Calu3 (cell line): ENCODE data around the gene CHRNG. TPM values are rescaled to one million over a fixed set of nuclear protein-coding genes. Genes with fewer than 3 reads are reported as not detected.
"Not testable (repeated sequence)": the region's sequence is repeated elsewhere in the genome, so short reads cannot be mapped to it uniquely, and the experiment has no call there.

Source experiments
- BruUV-seq: library from RNA; stranded (reverse); fragments of 400-500 nt; replicated peaks from 2 replicates; lab custom pipeline; 2021; lab: Mats Ljungman, UMichigan
- CTCF ChIA-PET: fragments of 300-600 bp; sonication (Branson Sonifier 250); formaldehyde crosslinking; loops from one replicate; lab custom pipeline; 2022; ENCODE audit warnings: antibody characterized with exemption; lab: Charles Lee
- DNase-seq: peaks from one replicate; pipeline ENCODE4 v3.0.0; 2022
- H3K27ac Mint-ChIP-seq: one replicate; pipeline ENCODE4 v1.8.0; 2022; ENCODE audit warnings: mixed read lengths; ENCODE audit not compliant: unreplicated experiment
- H3K27me3 Mint-ChIP-seq: one replicate; pipeline ENCODE4 v1.8.0; 2022; ENCODE audit warnings: mixed read lengths; ENCODE audit not compliant: unreplicated experiment
- H3K36me3 Mint-ChIP-seq: one replicate; pipeline ENCODE4 v1.8.0; 2022; ENCODE audit warnings: mild to moderate bottlenecking, moderate library complexity, mixed read lengths; ENCODE audit not compliant: insufficient read depth, unreplicated experiment
- H3K4me1 Mint-ChIP-seq: one replicate; pipeline ENCODE4 v1.8.0; 2022; ENCODE audit warnings: mild to moderate bottlenecking, low read depth, mixed read lengths; ENCODE audit not compliant: unreplicated experiment
- H3K4me3 Mint-ChIP-seq: one replicate; pipeline ENCODE4 v1.8.0; 2022; ENCODE audit warnings: mild to moderate bottlenecking, low read depth, moderate library complexity, mixed read lengths; ENCODE audit not compliant: unreplicated experiment
- H3K9me3 Mint-ChIP-seq: one replicate; pipeline ENCODE4 v1.8.0; 2022; ENCODE audit warnings: low read depth, mixed read lengths; ENCODE audit not compliant: unreplicated experiment
- CTCF ChIP-seq: fragments of 200-600 bp; IDR thresholded peaks from one replicate; pipeline ENCODE4 v1.8.0; 2022; ENCODE audit warnings: antibody characterized with exemption; ENCODE audit not compliant: unreplicated experiment
- intact Hi-C: fragments of 100-400 bp; cut with micrococcal nuclease; formaldehyde crosslinking; loops from one replicate; pipeline ENCODE4 v1.10.0; 2022; ENCODE audit not compliant: unreplicated experiment
- total RNA-seq: library from RNA; stranded (reverse); gene quantifications from 2 replicates; pipeline ENCODE4 v1.2.3, GENCODE V29; 2022

The CHRNG gene
- total RNA-seq, 1 experiment from 2014 or later: not detected

GRCh38 chr2:232569541-232569940 is 30.0 kb downstream of the CHRNG start:
- BruUV-seq: no TSS peak
- intact Hi-C loops: no loop called here
- H3K9me3 Mint-ChIP-seq: no peaks in the 10 kb centered on the region
- H3K36me3 Mint-ChIP-seq: peaks cover 65% of the 10 kb centered on the region
- H3K4me3 Mint-ChIP-seq: no peak overlapping the region
- no peak overlapping the region for H3K27ac Mint-ChIP-seq
- no peaks in the 10 kb centered on the region for H3K27me3 Mint-ChIP-seq
- no peak for TF ChIP-seq CTCF
- H3K4me1 Mint-ChIP-seq: peaks cover 61% of the 10 kb centered on the region
- CTCF ChIA-PET: interaction anchor here (1.4 kb wide), 1 partner anchor 10 kb away, joined by 3 read pairs; no protein-coding TSS in a partner anchor
- DNase-seq: no peak

- H3K36me3 Mint-ChIP-seq: peaks cover 56% of the 10 kb centered on the region
These were observed 31.0 kb downstream of the CHRNG start for GRCh38 chr2:232570481-232570880.

GRCh38 chr2:232571026-232571474 is 31.6 kb downstream of the CHRNG start:
- intact Hi-C loops: no loop called here
- peak; percentile 27 for DNase-seq
- Mint-ChIP-seq H3K27ac (no peak overlapping the region), H3K36me3 (peaks cover 50% of the 10 kb centered on the region), H3K9me3 (no peaks in the 10 kb centered on the region), H3K4me1 (peaks cover 64% of the 10 kb centered on the region), H3K27me3 (no peaks in the 10 kb centered on the region), H3K4me3 (no peak overlapping the region)
- no peak for TF ChIP-seq CTCF
- BruUV-seq: no TSS peak
- CTCF ChIA-PET: interaction anchor here (1.0 to 1.2 kb wide), 2 partner anchors 9 to 22 kb away, joined by 4 read pairs; no protein-coding TSS in a partner anchor

More at GRCh38 chr2:232570481-232570880, 31.0 kb downstream of the CHRNG start:
- DNase-seq, H3K27me3 Mint-ChIP-seq, intact Hi-C loops, H3K27ac Mint-ChIP-seq, BruUV-seq, H3K4me3 Mint-ChIP-seq, H3K9me3 Mint-ChIP-seq: not testable (repeated sequence)
- CTCF ChIA-PET: interaction anchor here (1.0 to 1.2 kb wide), 2 partner anchors 10 to 22 kb away, joined by 4 read pairs; no protein-coding TSS in a partner anchor
- H3K4me1 Mint-ChIP-seq: peaks cover 64% of the 10 kb centered on the region

DNA sequence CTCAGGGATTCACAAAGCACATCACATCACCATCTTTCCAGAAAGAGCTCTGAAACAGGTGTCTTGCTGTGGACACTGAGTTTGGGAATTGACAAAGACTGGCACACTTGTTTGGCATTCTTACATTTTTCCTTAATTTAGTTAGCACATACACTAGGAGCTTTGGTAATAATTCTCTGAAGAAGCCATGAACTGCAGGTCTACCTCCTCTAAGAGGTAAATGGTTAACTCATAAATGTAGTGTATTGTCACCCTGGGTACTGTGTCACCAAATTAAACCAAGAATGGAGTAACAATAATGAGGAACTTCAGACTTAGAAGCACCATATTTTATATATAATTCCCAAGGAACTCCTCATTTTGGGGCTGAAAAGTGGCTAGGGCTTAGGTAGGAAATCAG is 33.5 kb downstream of the CHRNG start:
- Mint-ChIP-seq H3K27ac (peak overlapping the region; percentile 38), H3K27me3 (no peaks in the 10 kb centered on the region), H3K4me3 (peak overlapping the region; percentile 33), H3K36me3 (peaks cover 35% of the 10 kb centered on the region), H3K4me1 (peaks cover 63% of the 10 kb centered on the region), H3K9me3 (no peaks in the 10 kb centered on the region)
- DNase-seq: no peak
- CTCF ChIA-PET: interaction anchor here (0.5 to 1.0 kb wide), 5 partner anchors 27 to 932 kb away, joined by 3 to 12 read pairs (median 4); no protein-coding TSS in a partner anchor
- BruUV-seq: no TSS peak
- intact Hi-C loops: no loop called here
- no peak for TF ChIP-seq CTCF
